ENCODE results near the gene SCUBE1.

DNA sequence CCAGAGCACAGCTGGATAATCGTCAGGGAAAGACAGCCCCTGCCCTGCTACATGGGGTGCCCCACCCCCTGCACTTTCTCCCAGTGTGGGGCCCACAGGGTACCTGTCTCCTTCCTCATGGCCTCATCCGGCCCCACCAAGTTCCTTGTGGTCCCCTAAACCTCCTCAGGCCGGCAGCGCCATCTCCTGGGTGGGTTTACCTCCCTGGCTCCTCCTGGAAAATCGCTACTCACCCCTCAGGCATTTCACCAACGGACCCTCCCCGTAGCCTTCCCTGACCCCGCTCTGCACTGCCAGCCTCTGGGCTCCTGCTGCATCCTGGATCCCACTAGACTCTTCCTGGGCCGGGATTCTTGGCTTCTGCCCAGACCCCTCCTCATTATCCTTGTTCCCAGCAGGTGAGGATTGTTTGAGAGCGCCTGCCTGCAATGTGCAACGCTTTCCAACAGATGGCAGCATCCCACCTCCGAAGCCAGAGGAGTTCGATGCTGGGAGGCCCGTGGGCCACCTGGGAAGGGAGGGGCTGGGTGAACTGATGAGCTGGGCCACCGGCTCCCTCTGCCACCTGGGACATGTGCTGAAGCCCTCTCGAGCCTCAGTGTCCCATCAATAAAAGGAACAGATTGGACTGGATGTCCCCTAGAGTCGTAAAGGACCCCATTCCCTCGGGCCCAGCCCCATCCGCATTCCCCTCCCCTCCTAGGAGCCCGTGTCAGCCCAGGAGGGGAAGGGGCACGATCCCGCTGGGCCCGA lies 112.0 kb downstream of the SCUBE1 start:
- TF ChIP-seq, protein P1, sequence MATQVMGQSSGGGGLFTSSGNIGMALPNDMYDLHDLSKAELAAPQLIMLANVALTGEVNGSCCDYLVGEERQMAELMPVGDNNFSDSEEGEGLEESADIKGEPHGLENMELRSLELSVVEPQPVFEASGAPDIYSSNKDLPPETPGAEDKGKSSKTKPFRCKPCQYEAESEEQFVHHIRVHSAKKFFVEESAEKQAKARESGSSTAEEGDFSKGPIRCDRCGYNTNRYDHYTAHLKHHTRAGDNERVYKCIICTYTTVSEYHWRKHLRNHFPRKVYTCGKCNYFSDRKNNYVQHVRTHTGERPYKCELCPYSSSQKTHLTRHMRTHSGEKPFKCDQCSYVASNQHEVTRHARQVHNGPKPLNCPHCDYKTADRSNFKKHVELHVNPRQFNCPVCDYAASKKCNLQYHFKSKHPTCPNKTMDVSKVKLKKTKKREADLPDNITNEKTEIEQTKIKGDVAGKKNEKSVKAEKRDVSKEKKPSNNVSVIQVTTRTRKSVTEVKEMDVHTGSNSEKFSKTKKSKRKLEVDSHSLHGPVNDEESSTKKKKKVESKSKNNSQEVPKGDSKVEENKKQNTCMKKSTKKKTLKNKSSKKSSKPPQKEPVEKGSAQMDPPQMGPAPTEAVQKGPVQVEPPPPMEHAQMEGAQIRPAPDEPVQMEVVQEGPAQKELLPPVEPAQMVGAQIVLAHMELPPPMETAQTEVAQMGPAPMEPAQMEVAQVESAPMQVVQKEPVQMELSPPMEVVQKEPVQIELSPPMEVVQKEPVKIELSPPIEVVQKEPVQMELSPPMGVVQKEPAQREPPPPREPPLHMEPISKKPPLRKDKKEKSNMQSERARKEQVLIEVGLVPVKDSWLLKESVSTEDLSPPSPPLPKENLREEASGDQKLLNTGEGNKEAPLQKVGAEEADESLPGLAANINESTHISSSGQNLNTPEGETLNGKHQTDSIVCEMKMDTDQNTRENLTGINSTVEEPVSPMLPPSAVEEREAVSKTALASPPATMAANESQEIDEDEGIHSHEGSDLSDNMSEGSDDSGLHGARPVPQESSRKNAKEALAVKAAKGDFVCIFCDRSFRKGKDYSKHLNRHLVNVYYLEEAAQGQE (IDR thresholded peaks at IDR 0.05; ENCODE audit: unreplicated experiment), result no peak
- peak; percentile 92 to 100 for TF ChIP-seq CTCF (conservative IDR thresholded peaks at IDR 0.05; ENCODE audit: low read depth in 2 of 2)
